GM12864 (cell line): ENCODE measurements around the gene KCNN4.
A peak's percentile ranks its signal among the peaks of the same experiment; 100 is the strongest.

Experiments
- DNase-seq: peaks from one replicate; pipeline ENCODE4 v3.0.0-alpha.2; 2011; ENCODE audit warnings: low read depth
- H3K4me3 ChIP-seq: 2 replicates; pipeline ENCODE4 v1.5.1; 2011; ENCODE audit warnings: mild to moderate bottlenecking, low read depth, low read length, control low read depth
- TF ChIP-seq, protein P1 (sequence below): IDR thresholded peaks from 2 replicates; pipeline ENCODE4 v1.5.1; 2011; ENCODE audit warnings: low read depth, mild to moderate bottlenecking, moderate library complexity, low read length, control low read depth, inconsistent platforms; ENCODE audit errors: missing control alignments

Gene KCNN4

DNA sequence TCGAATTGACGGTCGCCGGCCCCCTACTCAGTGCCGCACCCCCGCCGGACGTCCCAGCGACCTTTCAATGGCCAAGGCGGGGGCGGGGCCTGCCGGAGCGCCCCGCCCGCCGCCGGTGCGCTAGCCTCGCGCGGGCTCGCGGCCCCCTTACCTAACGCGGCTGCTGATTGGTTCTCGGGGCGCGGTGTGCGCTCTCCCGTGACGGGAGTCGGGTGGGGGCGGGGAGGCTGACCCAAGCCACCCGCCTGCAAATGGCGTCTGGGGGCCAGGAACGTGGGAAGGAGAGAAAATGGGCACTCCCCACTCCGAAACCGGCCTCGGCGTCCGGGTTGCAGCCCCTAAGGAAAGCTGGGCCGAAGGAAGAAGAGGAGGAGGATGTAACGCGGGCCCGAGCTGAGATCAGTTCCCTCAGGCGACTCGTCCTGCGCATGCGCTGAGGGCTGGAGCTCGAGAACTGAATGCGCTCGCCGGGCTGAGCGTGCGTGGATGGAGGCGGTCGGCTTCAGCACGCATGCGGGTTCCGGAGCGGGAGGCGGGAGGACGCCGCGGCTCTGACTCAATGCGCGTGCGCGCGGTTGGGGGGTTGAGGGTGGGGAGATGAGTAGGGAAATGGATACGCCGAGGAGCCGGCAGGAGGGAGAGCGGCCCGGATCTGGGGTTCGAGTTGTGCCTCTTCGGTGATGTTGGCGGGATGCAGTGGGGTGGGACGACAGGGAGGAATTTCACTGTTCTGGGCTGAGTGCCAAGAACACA, 26.1 kb downstream of the KCNN4 start, which contains the start of gene SMG9:
Gene SMG9, minus strand, starts transcription at position 460 of the 753 bp plus-strand sequence. CDS start 4,221 bp downstream, outside the sequence.
- TF ChIP-seq, protein P1, sequence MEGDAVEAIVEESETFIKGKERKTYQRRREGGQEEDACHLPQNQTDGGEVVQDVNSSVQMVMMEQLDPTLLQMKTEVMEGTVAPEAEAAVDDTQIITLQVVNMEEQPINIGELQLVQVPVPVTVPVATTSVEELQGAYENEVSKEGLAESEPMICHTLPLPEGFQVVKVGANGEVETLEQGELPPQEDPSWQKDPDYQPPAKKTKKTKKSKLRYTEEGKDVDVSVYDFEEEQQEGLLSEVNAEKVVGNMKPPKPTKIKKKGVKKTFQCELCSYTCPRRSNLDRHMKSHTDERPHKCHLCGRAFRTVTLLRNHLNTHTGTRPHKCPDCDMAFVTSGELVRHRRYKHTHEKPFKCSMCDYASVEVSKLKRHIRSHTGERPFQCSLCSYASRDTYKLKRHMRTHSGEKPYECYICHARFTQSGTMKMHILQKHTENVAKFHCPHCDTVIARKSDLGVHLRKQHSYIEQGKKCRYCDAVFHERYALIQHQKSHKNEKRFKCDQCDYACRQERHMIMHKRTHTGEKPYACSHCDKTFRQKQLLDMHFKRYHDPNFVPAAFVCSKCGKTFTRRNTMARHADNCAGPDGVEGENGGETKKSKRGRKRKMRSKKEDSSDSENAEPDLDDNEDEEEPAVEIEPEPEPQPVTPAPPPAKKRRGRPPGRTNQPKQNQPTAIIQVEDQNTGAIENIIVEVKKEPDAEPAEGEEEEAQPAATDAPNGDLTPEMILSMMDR = no peak
- no peak for DNase-seq
- peak within 1 kb of the TSS; percentile 91 for H3K4me3 ChIP-seq

DNA sequence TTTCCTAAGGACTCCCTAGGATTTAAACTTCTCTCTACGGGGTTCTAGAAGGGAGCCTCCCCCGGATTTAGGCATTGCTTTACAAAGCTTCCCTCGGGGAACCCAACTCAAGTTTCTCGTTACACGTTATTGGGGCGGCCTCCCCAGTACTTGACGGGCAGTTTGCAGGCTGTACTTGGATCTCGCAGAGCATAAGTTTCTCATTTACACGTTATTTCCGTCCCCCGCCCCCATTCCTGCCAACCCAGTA, 26.6 kb downstream of the KCNN4 start:
- DNase-seq = no peak
- H3K4me3 ChIP-seq = peak overlapping the region; percentile 91
- TF ChIP-seq, protein P1 = no peak

DNA sequence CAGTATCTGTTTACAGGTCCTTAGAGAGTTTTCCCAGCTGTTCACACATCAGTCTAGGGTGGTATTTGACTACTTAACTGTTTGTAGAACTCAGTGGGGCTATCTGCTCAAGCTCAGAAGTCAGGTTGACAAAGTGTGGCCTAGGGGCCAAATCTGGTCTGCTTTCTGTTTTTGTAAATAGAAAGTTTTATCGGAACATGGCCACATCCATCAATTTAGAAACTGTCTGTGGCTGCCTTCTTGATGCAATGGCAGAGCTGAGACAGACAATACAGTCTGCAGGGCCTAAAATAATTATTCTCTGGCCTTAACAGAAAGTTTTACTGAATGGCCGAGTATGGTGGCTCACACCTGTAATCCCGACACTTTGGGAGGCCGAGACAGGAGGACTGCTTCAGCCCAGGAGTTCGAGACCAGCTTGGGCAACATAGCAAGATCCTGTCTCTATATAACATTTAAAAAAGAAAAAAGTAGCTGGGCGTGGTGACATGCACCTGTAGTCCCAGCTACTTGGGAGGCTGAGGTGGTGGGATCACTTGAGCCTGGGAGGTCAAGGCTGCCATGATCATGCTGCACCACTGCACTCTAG, 28.4 kb downstream of the KCNN4 start:
- TF ChIP-seq, protein P1 = no peak
- H3K4me3 ChIP-seq = peak overlapping the region; percentile 91; the same call in 1 of the 2 replicates
- DNase-seq = no peak

DNA sequence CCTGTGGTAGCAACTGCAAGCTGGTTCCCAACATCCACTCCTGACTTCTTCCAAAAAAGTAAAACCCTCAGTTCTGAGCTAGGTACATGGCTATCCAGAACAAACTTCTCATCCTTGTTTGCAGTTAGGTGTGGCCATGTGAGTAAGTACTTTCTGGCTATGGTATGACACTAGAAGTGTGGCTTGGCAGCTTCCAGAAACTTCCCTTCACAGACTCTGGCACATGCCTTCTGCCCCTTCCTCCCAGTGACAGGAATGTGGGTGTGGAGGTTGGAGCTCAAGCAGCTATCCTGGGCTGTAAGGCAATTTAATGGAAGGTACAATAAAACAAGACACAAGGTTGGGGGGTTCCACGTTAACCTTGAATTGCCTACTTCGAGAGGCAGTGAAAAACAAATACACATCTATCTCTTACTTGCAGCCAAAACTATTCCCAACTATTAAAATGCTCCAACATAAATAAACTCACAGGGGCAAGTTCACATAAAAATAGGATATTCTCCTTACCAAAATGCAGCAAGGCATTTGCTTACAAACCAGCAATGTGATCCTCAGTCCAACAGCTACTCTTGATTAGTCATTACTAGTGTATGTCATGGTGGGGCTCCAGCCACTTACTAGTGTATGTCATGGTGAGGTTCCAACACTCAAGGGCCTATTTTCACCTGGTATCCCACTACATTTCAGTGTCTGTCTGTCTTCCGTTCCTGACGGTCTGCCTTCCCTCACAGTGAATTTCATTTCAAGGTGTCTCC, 29.1 kb downstream of the KCNN4 start:
- H3K4me3 ChIP-seq = no peak overlapping the region
- no peak for DNase-seq
- TF ChIP-seq, protein P1 = no peak

DNA sequence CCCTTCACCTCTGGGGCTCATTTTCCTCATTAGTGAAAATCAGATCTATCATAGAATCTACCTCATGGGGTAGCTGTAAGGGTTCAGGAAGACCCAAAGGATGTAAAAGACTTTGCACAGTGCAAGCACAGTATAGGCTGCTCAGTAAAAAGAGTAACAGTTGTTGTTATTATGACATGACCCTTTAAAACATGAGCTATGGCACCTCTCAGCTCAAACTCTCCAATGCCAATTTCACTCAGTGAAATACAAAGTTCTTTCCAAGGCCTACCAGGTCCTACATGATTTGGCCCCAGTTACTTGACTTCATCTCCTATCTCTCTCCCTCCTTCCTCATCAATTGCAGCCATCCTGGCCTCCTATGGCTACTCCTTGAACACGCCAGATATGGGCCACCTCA, 30.9 kb downstream of the KCNN4 start:
- no peak overlapping the region for H3K4me3 ChIP-seq
- TF ChIP-seq, protein P1 = no peak
- no peak for DNase-seq

DNA sequence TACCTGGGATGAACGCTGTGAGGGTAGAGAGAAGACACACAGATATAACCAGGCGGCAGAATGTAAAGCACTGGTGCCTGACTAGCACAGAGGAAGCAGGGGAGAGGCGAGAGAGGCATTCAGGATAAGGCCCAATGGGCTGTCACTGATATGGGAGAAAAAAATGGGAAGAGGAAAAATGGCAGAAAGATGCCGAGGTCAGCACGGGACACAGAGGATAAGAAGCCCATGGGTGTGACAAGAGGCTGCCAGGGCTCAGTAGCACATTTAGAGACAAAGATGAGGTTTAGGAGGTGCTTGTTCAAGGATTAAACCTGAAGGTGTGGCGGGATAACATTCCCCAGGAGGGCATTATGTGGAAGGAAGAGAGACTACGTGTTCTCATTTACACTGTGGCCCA, 31.6 kb downstream of the KCNN4 start:
- DNase-seq = no peak
- TF ChIP-seq, protein P1 = no peak
- H3K4me3 ChIP-seq = no peak overlapping the region
